RPMI8226 (cell line): ENCODE measurements around the gene YPEL3.
"Not testable (repeated sequence)": the region's sequence is repeated elsewhere in the genome, so short reads cannot be mapped to it uniquely, and the experiment has no call there.

Source experiments
- DNase-seq: peaks from one replicate; pipeline ENCODE4 v3.0.0-alpha.2; 2015

YPEL3 gene

GRCh38 chr16:30096105-30096861 lies at the start of gene YPEL3:
Gene YPEL3 (minus strand): TSS chr16:30096213. CDS start chr16:30095482, 731 bp downstream.
- DNase-seq: peak; percentile 97

- DNase-seq: no peak
Observed at GRCh38 chr16:30145657-30146056, 49.6 kb upstream of the YPEL3 start.

- DNase-seq: no peak
Observed at GRCh38 chr16:30144917-30145316, 48.9 kb upstream of the YPEL3 start.

GRCh38 chr16:30144017-30144416 lies 48.0 kb upstream of the YPEL3 start:
- no peak for DNase-seq

GRCh38 chr16:30143347-30143702 lies 47.3 kb upstream of the YPEL3 start:
- DNase-seq: no peak

GRCh38 chr16:30142672-30143346 lies 46.8 kb upstream of the YPEL3 start:
- DNase-seq: peak; percentile 55

GRCh38 chr16:30141750-30142149 lies 45.7 kb upstream of the YPEL3 start:
- DNase-seq: no peak

GRCh38 chr16:30139583-30140481 lies 43.8 kb upstream of the YPEL3 start:
- DNase-seq: peak; percentile 36

- DNase-seq: no peak
Observed at GRCh38 chr16:30137897-30138296, 41.9 kb upstream of the YPEL3 start.

GRCh38 chr16:30136971-30137605 lies 41.1 kb upstream of the YPEL3 start:
- no peak for DNase-seq

- DNase-seq: no peak
Observed at GRCh38 chr16:30132591-30132990, 36.6 kb upstream of the YPEL3 start.

- peak; percentile 70 for DNase-seq
Observed at GRCh38 chr16:30131869-30132475, 36.0 kb upstream of the YPEL3 start.

GRCh38 chr16:30127993-30128392 lies 32.0 kb upstream of the YPEL3 start:
- DNase-seq: no peak

- not testable (repeated sequence) for DNase-seq
Observed at GRCh38 chr16:30125690-30126089, 29.7 kb upstream of the YPEL3 start.

GRCh38 chr16:30124985-30125379 lies 29.0 kb upstream of the YPEL3 start:
- no peak for DNase-seq

GRCh38 chr16:30122604-30123160 lies 26.7 kb upstream of the YPEL3 start:
- DNase-seq: peak; percentile 33

- DNase-seq: no peak
Observed at GRCh38 chr16:30121741-30122571, 25.9 kb upstream of the YPEL3 start.

GRCh38 chr16:30120340-30121105 lies 24.5 kb upstream of the YPEL3 start:
- DNase-seq: no peak

GRCh38 chr16:30119428-30119827 lies 23.4 kb upstream of the YPEL3 start:
- no peak for DNase-seq

GRCh38 chr16:30117768-30118167 lies 21.8 kb upstream of the YPEL3 start:
- no peak for DNase-seq
